OCI-LY3 (cell line): ENCODE data around the gene SORCS3.

Source experiments
- H2AFZ ChIP-seq: fragments of 200-600, 300-600 bp; shearing (Covaris generic); 2 replicates; pipeline ENCODE4 v1.6.0; 2014; ENCODE audit warnings: antibody characterized with exemption, low read depth, low read length
- H3K27ac ChIP-seq: fragments of 200-600, 300-600 bp; sonication (generic); 2 replicates; pipeline ENCODE4 v1.5.1; 2014; ENCODE audit warnings: mild to moderate bottlenecking, low read length, moderate library complexity, mixed read lengths
- H3K27me3 ChIP-seq: fragments of 200-600, 300-600 bp; sonication (generic); 2 replicates; pipeline ENCODE4 v1.6.1; 2014; ENCODE audit warnings: low read depth, low read length, mixed read lengths
- H3K36me3 ChIP-seq: fragments of 200-600, 300-600 bp; sonication (generic); replicated peaks from 2 replicates; pipeline ENCODE3; 2014; ENCODE audit warnings: low read depth, low read length, mixed read lengths
- H3K4me1 ChIP-seq: fragments of 300-600, 200-600 bp; sonication (generic); 2 replicates; pipeline ENCODE4 v1.6.1; 2014; ENCODE audit warnings: low read length, mixed read lengths
- H3K4me2 ChIP-seq: fragments of 200-600, 300-600 bp; sonication (generic); 2 replicates; pipeline ENCODE4 v1.6.1; 2014; ENCODE audit warnings: low read length, mixed read lengths
- H3K4me3 ChIP-seq: fragments of 300-600, 200-600 bp; sonication (generic); 2 replicates; pipeline ENCODE4 v1.5.1; 2014; ENCODE audit warnings: antibody characterized with exemption, mild to moderate bottlenecking, low read length, moderate library complexity
- H3K79me2 ChIP-seq: fragments of 300-600, 200-600 bp; shearing (Covaris generic); 2 replicates; pipeline ENCODE4 v1.6.1; 2014; ENCODE audit warnings: mild to moderate bottlenecking, low read length, mixed read lengths
- H3K9ac ChIP-seq: fragments of 300-600, 200-600 bp; shearing (Covaris generic); 2 replicates; pipeline ENCODE4 v1.6.0; 2014; ENCODE audit warnings: mild to moderate bottlenecking, low read length, moderate library complexity
- H3K9me3 ChIP-seq: fragments of 200-600, 300-600 bp; shearing (Covaris generic); 2 replicates; pipeline ENCODE4 v1.6.1; 2014; ENCODE audit warnings: low read length, mixed read lengths; ENCODE audit not compliant: insufficient read depth
- H4K20me1 ChIP-seq: fragments of 200-600, 300-600 bp; sonication (generic); 2 replicates; pipeline ENCODE4 v1.6.1; 2016; ENCODE audit warnings: low read length, mixed read lengths; ENCODE audit not compliant: insufficient read depth
- EZH2phosphoT487 ChIP-seq: fragments of 200-600 bp; shearing (Covaris generic); IDR thresholded peaks from 2 replicates; pipeline ENCODE4 v1.6.1; 2018; ENCODE audit warnings: antibody characterized with exemption, mixed run types, low read depth
- TF ChIP-seq, protein P1 (sequence below): fragments of 200-600, 300-600 bp; sonication (generic); IDR thresholded peaks from 2 replicates; pipeline ENCODE4 v1.5.1; 2014; ENCODE audit warnings: antibody characterized with exemption, low read length, low read depth

Gene SORCS3

DNA sequence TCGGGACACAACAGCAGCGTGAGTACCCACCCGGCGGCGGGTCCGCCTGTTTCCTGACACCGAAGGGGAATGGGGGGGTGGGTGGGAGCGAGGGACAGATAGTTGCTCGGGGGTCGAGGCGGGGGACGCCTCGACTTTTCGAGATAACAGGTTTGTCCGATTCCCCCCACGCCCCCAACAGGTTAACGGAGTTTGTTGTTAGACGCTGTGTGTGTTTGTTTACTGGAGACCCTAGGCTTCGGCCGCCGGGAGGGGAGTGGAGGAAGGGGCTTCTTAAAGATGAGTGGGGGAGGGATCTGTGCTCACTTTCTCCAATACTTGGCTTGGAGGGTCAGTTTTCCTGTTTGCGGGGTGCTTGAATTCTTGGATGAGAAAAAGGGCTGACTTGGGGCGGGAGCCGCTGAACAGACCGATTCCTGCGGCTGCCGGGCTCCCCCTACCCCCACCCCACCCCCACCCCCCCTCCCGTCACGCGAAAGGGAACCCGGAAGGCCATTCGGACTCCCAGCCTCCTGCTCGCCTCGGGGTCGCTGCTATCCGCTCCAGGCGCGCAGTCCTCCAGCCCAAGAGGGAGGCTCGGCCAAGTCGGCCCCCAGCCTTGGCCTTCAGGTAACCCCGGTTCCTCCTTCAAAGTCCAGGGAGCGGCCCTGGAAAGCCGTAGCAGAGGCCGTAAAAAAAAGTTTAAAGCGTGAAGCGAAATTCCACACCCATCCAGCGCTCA is 1.0 kb downstream of the SORCS3 start:
- Histone ChIP-seq H3K27ac (no peak overlapping the region), H3K4me3 (no peak overlapping the region), H3K79me2 (no peaks in the 10 kb centered on the region), H4K20me1 (no peaks in the 10 kb centered on the region), H3K27me3 (no peaks in the 10 kb centered on the region), H3K4me2 (no peak overlapping the region), H2AFZ (no peak overlapping the region), H3K36me3 (no peaks in the 10 kb centered on the region), H3K9me3 (no peaks in the 10 kb centered on the region), H3K9ac (no peak overlapping the region), H3K4me1 (no peaks in the 10 kb centered on the region)
- no peak for TF ChIP-seq EZH2phosphoT487
- TF ChIP-seq, protein P1, sequence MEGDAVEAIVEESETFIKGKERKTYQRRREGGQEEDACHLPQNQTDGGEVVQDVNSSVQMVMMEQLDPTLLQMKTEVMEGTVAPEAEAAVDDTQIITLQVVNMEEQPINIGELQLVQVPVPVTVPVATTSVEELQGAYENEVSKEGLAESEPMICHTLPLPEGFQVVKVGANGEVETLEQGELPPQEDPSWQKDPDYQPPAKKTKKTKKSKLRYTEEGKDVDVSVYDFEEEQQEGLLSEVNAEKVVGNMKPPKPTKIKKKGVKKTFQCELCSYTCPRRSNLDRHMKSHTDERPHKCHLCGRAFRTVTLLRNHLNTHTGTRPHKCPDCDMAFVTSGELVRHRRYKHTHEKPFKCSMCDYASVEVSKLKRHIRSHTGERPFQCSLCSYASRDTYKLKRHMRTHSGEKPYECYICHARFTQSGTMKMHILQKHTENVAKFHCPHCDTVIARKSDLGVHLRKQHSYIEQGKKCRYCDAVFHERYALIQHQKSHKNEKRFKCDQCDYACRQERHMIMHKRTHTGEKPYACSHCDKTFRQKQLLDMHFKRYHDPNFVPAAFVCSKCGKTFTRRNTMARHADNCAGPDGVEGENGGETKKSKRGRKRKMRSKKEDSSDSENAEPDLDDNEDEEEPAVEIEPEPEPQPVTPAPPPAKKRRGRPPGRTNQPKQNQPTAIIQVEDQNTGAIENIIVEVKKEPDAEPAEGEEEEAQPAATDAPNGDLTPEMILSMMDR, result no peak

DNA sequence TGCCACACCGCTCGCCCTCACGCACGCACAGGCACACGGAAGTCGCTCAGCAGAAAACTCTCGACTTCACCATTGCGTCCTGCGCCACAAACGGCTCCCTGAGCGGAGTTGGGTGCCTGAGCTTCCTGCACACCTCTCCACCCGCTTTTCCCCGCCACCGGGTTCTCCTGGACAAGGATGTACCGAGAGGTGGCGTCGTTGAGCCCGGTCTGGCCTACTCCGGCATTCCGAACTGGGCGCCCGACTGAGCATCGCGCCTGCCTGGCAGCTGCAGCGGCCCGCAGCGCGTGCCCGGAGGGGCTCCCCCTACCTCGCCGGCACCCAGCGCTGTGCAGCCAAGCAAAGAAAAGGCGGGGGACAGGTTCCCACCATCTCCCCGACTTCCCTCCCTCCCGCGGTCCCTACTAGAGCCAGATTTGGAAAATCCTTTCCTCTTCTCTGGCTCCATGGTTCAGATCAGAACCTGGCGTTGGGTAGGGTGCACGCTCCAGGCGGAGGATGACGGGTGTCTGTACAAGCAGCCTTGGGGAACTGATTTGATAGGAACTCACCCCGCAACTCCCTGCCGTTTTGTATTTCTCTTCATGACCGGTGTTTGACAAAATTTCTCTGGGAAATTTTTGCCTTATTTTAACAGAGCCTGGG is 1.7 kb downstream of the SORCS3 start:
- Histone ChIP-seq H4K20me1 (no peaks in the 10 kb centered on the region), H3K4me3 (no peak overlapping the region), H3K9me3 (no peaks in the 10 kb centered on the region), H2AFZ (no peak overlapping the region), H3K27ac (no peak overlapping the region), H3K4me1 (no peaks in the 10 kb centered on the region), H3K79me2 (no peaks in the 10 kb centered on the region), H3K27me3 (no peaks in the 10 kb centered on the region), H3K4me2 (no peak overlapping the region), H3K9ac (no peak overlapping the region), H3K36me3 (no peaks in the 10 kb centered on the region)
- TF ChIP-seq EZH2phosphoT487, result no peak

DNA sequence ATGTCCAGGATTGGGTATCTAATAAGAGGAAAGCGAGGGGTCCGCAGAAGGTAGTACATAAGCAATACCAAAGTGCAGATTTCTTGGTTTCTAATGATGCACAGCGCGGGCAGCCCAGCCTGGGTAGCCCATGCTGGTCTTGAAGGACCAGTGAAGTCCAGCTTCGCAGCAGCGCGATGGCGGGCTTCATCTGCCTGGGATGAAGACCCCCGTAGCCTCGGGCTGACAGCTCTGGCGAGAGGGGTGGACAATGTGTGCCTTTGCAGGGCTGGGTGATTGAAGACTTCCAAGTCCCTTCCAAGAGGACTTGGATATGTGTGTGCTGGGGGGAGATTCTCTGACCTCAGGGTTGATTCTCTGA is 2.2 kb downstream of the SORCS3 start:
- Histone ChIP-seq H3K9ac (no peak overlapping the region), H3K4me3 (no peak overlapping the region), H3K27me3 (no peaks in the 10 kb centered on the region), H3K27ac (no peak overlapping the region), H3K36me3 (no peaks in the 10 kb centered on the region), H3K4me1 (no peaks in the 10 kb centered on the region), H2AFZ (no peak overlapping the region), H3K4me2 (no peak overlapping the region), H4K20me1 (no peaks in the 10 kb centered on the region), H3K79me2 (no peaks in the 10 kb centered on the region), H3K9me3 (no peaks in the 10 kb centered on the region)
- no peak for TF ChIP-seq EZH2phosphoT487
- TF ChIP-seq, protein P1, result no peak

DNA sequence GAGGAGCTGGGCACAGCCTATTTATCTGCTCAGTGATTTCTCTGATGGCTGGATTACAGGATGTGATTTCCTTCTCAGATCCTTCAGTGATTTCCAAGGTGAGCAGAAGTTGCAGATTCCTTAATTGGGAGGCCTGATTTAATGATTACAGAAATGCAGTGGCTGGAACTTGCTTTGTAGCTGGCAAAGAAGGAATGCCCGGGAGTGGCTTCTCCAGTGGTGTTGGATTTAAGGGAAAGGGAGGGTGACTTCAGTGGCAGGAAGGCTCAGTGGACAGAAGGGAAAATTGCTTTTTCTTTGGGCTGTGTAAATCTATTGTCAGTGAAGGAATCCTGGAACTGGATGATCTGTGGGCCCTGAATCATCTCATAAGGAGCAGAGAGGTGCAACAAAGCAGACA is 5.1 kb downstream of the SORCS3 start:
- no peaks in the 10 kb centered on the region for H3K27me3 ChIP-seq
- no peaks in the 10 kb centered on the region for H3K4me1 ChIP-seq
- no peak overlapping the region for H3K4me3 ChIP-seq
- H4K20me1 ChIP-seq, result no peaks in the 10 kb centered on the region
- no peaks in the 10 kb centered on the region for H3K9me3 ChIP-seq
- H3K4me2 ChIP-seq, result no peak overlapping the region
- H3K79me2 ChIP-seq, result no peaks in the 10 kb centered on the region
- no peaks in the 10 kb centered on the region for H3K36me3 ChIP-seq
- no peak overlapping the region for H3K27ac ChIP-seq
- no peak overlapping the region for H2AFZ ChIP-seq
- H3K9ac ChIP-seq, result no peak overlapping the region
- TF ChIP-seq, protein P1, result no peak
- no peak for TF ChIP-seq EZH2phosphoT487
